Uterus (tissue), 4 donors: ENCODE results near the gene ASB1. TPM values are rescaled to one million over a fixed set of nuclear protein-coding genes. Genes with fewer than 3 reads are reported as not detected.

ENCODE experiments used
- DNase-seq, 2 donors: peaks; one replicate each; pipeline ENCODE4 v3.0.0-alpha.2; 2019 to 2020
- H3K27ac ChIP-seq, 2 donors: fragments of 200-600 bp; sonication (generic); 1 replicate in 1 of 2; 2 replicates in 1 of 2; pipeline ENCODE4 v1.5.1; 2016 to 2018
- H3K27me3 ChIP-seq, 2 donors: fragments of 200-600 bp; sonication (generic); one replicate each; pipeline ENCODE4 v1.5.1; 2018 to 2019; ENCODE audit warnings: control low read depth in 1 of 2
- H3K36me3 ChIP-seq, 2 donors: fragments of 200-600 bp; sonication (generic); one replicate each; pipeline ENCODE4 v1.5.1; 2019; ENCODE audit warnings: control low read depth in 1 of 2
- H3K4me1 ChIP-seq, 2 donors: fragments of 200-600 bp; sonication (generic); one replicate each; pipeline ENCODE4 v1.5.1; 2018 to 2019; ENCODE audit warnings: control low read depth in 1 of 2
- H3K4me3 ChIP-seq, 2 donors: fragments of 200-600 bp; sonication (generic); 1 replicate in 1 of 2; 2 replicates in 1 of 2; pipeline ENCODE4 v1.5.1; 2018 to 2019; ENCODE audit warnings: mild to moderate bottlenecking in 1 of 2
- H3K9me3 ChIP-seq, 2 donors: fragments of 200-600 bp; sonication (generic); one replicate each; pipeline ENCODE4 v1.5.1; 2019; ENCODE audit warnings: control low read depth in 1 of 2
- POLR2A ChIP-seq, 2 donors: fragments of 450-650 bp; IDR thresholded peaks; one replicate each; pipeline ENCODE4 v1.6.1; 2016; ENCODE audit warnings: antibody characterized with exemption in 2 of 2, mild to moderate bottlenecking in 1 of 2, moderate library complexity in 1 of 2
- intact Hi-C: fragments of 100-400 bp; cut with DNase I; formaldehyde crosslinking; loops from one replicate; pipeline ENCODE4 v1.15.1; 2023; ENCODE audit warnings: low total_unique reads
- total RNA-seq, 4 donors: library from RNA; depleted of rRNA in 3 of 4; stranded (reverse); fragments of >200 nt in 3 of 4; gene quantifications; one replicate each; pipeline versions ENCODE4 v1.1.0 to v1.2.4, GENCODE V29; 2014 to 2023
- TF ChIP-seq, protein P1 (sequence below), 4 experiments: fragments of 200-600 bp in 2 of 4; fragments of 450-650 bp in 2 of 4; sonication (generic) in 2 of 4; IDR thresholded peaks; one replicate each; pipeline ENCODE4 v1.5.1; 2016 to 2019; ENCODE audit warnings: antibody characterized with exemption in 4 of 4, mild to moderate bottlenecking in 2 of 4, moderate library complexity in 1 of 4
- donor health status: DM: yes; HTN: yes; CAD: no.

ASB1 gene
- total RNA-seq, 4 donors from 2014 or later = 4.9 to 40.5 (median 18.6) TPM

- DNase-seq = no peak
- Histone ChIP-seq H3K27me3 (no peaks in the 10 kb centered on the region), H3K9me3 (no peaks in the 10 kb centered on the region), H3K36me3 (no peaks in the 10 kb centered on the region), H3K4me1 (no peaks in the 10 kb centered on the region), H3K27ac (no peak overlapping the region), H3K4me3 (no peak overlapping the region)
- intact Hi-C loops = no loop called here
- TF ChIP-seq POLR2A (IDR thresholded peaks at IDR 0.05) = no peak
- TF ChIP-seq, protein P1, sequence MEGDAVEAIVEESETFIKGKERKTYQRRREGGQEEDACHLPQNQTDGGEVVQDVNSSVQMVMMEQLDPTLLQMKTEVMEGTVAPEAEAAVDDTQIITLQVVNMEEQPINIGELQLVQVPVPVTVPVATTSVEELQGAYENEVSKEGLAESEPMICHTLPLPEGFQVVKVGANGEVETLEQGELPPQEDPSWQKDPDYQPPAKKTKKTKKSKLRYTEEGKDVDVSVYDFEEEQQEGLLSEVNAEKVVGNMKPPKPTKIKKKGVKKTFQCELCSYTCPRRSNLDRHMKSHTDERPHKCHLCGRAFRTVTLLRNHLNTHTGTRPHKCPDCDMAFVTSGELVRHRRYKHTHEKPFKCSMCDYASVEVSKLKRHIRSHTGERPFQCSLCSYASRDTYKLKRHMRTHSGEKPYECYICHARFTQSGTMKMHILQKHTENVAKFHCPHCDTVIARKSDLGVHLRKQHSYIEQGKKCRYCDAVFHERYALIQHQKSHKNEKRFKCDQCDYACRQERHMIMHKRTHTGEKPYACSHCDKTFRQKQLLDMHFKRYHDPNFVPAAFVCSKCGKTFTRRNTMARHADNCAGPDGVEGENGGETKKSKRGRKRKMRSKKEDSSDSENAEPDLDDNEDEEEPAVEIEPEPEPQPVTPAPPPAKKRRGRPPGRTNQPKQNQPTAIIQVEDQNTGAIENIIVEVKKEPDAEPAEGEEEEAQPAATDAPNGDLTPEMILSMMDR (IDR thresholded peaks at IDR 0.05) = no peak
Observed at GRCh38 chr2:238489896-238490295, 63.2 kb downstream of the ASB1 start.

DNA sequence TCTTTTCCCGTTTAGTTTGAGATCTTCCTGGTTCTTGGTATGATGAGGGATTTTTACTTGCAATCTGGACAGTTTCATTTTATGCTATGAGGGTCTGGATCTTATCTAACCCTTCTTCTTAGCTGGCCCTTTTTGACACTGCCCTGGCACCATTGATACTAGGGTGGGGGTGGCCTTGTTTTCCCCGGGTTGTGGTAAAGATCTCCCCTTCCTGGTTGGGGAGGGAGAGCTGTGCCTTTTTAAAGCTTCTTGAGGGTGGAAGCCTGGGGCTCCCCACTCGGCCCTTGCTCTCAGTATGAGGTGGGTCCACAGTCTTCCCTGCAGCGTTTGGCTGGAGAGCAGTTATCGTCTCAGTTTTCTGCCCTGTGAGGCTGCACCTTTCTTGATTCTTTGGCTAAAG is 66.1 kb downstream of the ASB1 start:
- Histone ChIP-seq H3K9me3 (no peaks in the 10 kb centered on the region), H3K4me1 (no peaks in the 10 kb centered on the region), H3K27ac (peak overlapping the region; percentile 49 to 63), H3K36me3 (no peaks in the 10 kb centered on the region), H3K27me3 (no peaks in the 10 kb centered on the region), H3K4me3 (no peak overlapping the region)
- intact Hi-C loops = no loop called here
- TF ChIP-seq POLR2A (IDR thresholded peaks at IDR 0.05) = no peak
- TF ChIP-seq, protein P1 (IDR thresholded peaks at IDR 0.05) = no peak
- DNase-seq = no peak

DNA sequence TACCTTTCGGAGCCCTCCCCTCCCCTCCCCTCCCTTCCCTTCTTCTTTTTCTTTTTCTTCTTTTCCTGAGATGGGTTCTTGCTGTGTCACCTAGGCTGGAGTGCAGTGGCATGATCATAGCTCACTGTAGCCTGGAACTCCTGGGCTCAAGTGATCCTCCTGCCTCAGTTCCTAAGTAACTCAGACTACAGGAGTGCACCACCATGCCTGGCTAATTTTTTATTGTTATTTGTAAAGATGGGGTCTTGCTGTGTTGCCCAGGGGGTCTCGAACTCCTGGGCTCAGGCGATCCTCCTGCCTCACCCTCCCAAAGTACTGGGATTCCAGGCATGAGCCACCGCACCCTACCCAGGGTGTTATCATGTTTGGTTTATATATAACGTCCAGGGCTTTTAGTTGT is 66.7 kb downstream of the ASB1 start:
- Histone ChIP-seq H3K36me3 (no peaks in the 10 kb centered on the region), H3K9me3 (no peaks in the 10 kb centered on the region), H3K4me3 (no peak overlapping the region), H3K27me3 (no peaks in the 10 kb centered on the region), H3K27ac (peak overlapping the region in 1 of 2 donors; percentile 63), H3K4me1 (no peaks in the 10 kb centered on the region)
- intact Hi-C loops = no loop called here
- DNase-seq = no peak
- TF ChIP-seq POLR2A (IDR thresholded peaks at IDR 0.05) = no peak
- TF ChIP-seq, protein P1 (IDR thresholded peaks at IDR 0.05) = no peak

DNA sequence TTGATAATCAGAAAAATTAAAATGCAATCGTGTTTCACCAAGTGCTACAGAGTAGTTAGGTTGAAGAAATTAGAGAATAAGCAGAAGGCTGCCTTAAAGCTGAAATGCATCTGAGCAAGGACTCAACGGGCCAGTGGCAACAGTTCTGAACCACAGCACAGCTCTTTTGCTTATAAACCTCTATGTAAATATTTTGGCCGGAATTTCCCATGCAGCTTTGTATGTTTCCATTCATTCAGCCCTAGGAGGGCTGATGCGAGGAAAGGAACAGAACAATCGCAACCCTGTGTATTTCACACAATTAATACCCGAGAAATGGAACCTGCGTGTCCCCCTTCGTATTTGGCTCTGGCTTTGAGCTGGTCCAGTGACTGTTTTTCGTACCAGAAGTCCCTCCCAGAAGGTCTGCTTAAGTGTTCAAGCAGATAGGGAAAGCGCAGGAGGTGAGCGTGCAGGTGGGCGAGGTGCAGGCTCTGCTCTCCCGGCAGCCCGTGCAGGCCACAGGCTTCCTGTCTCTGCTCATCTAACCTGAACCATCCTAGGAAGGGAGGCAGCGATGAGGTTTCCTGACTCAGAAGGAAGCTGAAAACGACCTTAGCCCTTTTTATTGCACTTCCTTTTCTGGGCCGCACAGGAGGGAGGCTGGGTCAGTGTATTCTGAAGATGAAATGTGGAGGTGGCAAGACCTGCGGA is 67.3 kb downstream of the ASB1 start:
- Histone ChIP-seq H3K27me3 (no peaks in the 10 kb centered on the region), H3K4me3 (no peak overlapping the region), H3K27ac (no peak overlapping the region), H3K36me3 (no peaks in the 10 kb centered on the region), H3K4me1 (no peaks in the 10 kb centered on the region), H3K9me3 (no peaks in the 10 kb centered on the region)
- TF ChIP-seq, protein P1 (IDR thresholded peaks at IDR 0.05) = no peak
- TF ChIP-seq POLR2A (IDR thresholded peaks at IDR 0.05) = no peak
- DNase-seq = no peak
- intact Hi-C loops = no loop called here

DNA sequence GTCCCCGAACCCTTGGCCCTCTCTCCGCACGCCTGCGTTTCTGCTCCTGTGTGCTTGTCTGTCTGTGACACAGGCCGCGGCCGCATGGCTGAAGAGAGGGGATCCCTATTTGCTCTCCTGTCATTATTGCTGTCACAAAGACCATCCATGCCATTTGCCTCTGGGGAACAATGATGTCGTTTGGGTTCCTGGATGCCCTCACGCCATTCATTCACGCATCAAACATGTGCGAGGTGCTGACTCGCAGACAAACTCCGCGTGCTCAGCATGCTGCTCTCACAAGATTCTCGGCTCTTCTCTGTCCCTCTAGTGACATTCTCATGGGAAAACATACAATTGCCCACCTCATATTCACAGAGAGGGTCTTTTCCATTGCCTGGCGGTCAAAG is 67.8 kb downstream of the ASB1 start:
- no peak for TF ChIP-seq POLR2A (IDR thresholded peaks at IDR 0.05)
- TF ChIP-seq, protein P1 (IDR thresholded peaks at IDR 0.05) = no peak
- intact Hi-C loops = no loop called here

More for the DNA sequence above, 67.8 kb downstream of the ASB1 start:
- Histone ChIP-seq H3K4me3 (no peak overlapping the region), H3K4me1 (no peaks in the 10 kb centered on the region), H3K27ac (no peak overlapping the region), H3K27me3 (no peaks in the 10 kb centered on the region), H3K36me3 (no peaks in the 10 kb centered on the region), H3K9me3 (no peaks in the 10 kb centered on the region)
- no peak for DNase-seq
